ENCODE results near the gene MAN2A2. TPM values are rescaled to one million over a fixed set of nuclear protein-coding genes. Genes with fewer than 3 reads are reported as not detected.
A peak's percentile ranks its signal among the peaks of the same experiment; 100 is the strongest.

MAN2A2 gene
- total RNA-seq, 4 donors from 2014 or later = 27.0 to 80.9 (median 31.7) TPM

DNA sequence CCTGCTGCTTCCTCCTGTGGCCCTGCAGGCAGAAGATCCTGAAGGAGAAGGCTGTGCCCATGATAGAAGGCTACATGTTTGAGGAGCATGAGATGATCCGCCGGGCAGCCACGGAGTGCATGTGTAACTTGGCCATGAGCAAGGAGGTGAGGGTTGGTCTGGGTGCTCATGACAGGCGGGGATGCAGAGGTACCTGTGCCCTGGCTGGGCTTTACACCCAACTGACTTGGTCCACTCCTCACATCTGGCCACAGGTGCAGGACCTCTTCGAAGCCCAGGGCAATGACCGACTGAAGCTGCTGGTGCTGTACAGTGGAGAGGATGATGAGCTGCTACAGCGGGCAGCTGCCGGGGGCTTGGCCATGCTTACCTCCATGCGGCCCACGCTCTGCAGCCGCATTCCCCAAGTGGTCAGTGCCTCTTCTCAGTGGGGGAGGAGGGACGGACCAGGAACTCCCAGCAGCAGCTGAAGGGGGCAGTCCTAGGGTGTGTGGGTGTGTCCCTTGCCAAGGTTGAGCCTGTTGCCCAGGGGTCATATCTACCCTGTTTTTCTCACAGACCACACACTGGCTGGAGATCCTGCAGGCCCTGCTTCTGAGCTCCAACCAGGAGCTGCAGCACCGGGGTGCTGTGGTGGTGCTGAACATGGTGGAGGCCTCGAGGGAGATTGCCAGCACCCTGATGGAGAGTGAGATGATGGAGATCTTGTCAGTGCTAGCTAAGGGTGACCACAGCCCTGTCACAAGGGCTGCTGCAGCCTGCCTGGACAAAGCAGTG is 50.0 kb downstream of the MAN2A2 start:
- WGBS = 94% methylated on average over 9 of the region's 14 CpGs
- DNase-seq (ENCODE audit: extremely low spot score) = no peak
- Histone ChIP-seq H3K36me3 (peaks cover 49 to 60% (median 59%) of the 10 kb centered on the region in 4 donors), H3K4me1 (peaks cover 22 to 34% (median 30%) of the 10 kb centered on the region in 4 donors), H3K27me3 (no peaks in the 10 kb centered on the region), H3K4me3 (no peak overlapping the region), H3K27ac (replicated peaks in 1 of 4) (no peak overlapping the region), H3K9me3 (no peaks in the 10 kb centered on the region)
- TF ChIP-seq POLR2AphosphoS5 (IDR thresholded peaks at IDR 0.05) (no peak), EP300 (IDR thresholded peaks at IDR 0.05) (no peak), POLR2A (IDR thresholded peaks at IDR 0.05; ENCODE audit: low read depth) (no peak)
- TF ChIP-seq, protein P1, sequence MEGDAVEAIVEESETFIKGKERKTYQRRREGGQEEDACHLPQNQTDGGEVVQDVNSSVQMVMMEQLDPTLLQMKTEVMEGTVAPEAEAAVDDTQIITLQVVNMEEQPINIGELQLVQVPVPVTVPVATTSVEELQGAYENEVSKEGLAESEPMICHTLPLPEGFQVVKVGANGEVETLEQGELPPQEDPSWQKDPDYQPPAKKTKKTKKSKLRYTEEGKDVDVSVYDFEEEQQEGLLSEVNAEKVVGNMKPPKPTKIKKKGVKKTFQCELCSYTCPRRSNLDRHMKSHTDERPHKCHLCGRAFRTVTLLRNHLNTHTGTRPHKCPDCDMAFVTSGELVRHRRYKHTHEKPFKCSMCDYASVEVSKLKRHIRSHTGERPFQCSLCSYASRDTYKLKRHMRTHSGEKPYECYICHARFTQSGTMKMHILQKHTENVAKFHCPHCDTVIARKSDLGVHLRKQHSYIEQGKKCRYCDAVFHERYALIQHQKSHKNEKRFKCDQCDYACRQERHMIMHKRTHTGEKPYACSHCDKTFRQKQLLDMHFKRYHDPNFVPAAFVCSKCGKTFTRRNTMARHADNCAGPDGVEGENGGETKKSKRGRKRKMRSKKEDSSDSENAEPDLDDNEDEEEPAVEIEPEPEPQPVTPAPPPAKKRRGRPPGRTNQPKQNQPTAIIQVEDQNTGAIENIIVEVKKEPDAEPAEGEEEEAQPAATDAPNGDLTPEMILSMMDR (IDR thresholded peaks at IDR 0.05) = no peak
- intact Hi-C loops (cut with DNase I) = loop anchor here (10.0 kb wide), 1 partner anchor 72 kb away; the partner anchor contains the start of gene VPS33B

DNA sequence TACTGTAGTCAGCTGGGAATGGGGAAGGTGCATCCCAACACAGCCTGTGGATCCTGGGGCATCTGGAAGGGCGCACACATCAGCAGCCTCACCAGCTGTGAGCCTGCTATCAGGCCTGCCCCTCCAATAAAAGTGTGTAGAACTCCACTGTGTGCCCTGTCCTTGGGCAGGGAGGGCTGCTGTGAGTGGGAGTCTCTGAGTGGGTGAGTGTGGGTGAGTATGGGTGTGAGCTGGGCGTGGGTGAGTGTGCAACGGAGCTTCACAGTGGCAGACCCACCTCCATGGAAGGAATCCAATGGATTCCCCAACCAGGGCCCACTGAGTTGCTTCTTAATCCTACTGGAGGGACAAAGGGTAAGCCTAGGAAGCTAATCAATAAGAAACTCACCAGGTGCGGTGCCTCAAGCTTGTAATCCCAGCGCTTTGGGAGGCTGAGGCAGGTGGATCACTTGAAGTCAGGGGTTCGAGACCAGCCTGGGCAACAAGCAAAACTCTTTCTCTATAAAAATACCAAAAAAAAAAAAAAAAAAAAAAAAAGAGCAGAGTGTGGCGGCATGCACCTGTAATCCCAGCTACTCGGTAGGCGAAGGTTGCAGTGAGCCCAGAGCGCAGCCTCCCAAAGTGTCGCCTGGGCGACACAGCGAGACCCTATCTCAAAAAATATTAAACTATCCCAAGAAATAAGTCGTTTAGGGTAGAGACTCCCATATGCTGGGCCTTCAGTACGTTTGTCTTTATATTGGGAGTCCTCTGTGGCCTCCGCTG is 51.0 kb downstream of the MAN2A2 start:
- intact Hi-C loops (cut with DNase I) = loop anchor here (10.0 kb wide), 1 partner anchor 71 kb away; the partner anchor contains the start of gene VPS33B
- no peak for DNase-seq (ENCODE audit: extremely low spot score)
- H3K4me3 ChIP-seq = peak overlapping the region; percentile 61 to 80 (median 72)

DNA sequence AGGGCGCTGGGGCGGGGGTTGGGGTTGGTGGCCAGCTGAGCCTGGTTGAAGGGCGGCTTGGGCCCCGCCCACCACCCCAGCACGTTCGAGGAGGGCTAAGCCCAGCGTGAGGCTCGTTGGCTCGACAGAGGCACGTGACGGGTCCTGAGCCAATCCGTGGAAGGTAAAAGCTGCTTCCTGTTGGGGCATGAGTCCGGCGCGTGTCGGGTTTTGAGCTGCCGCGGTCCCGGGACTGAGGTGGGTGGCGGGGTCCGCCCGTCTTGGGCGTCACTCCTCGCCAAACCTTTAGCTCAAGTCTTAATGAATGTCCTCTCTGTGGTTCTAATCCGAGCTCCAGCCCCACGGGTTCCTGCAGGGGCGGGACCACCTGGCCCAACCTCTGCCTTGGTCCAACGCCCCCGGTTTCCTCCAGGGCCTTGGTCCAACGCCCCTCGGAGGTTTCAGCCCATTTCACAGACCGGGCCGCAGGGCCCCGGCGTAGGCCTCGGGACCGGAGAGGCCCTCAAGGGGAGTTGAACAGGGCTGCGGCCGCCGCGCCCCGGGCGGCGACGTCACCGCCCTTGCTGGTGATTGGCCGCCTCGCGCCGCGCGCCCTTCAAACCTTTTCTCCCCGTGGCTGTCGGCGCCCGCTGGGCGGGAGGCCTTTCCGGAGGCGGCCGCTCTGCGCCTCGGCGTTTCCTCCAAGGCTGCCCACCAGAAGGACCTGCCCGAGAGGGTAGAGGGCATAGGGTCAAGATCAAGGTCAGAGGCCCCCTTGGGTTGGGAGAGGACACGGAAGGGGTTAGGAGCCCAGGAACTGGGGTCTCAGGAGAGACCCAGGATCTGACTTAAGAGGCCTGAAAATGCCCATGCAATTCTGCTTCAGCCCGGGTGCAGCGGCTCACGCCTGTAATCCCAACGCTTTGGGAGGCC is 51.9 kb downstream of the MAN2A2 start, which contains the start of gene RCCD1:
TSS of gene RCCD1 (plus strand) at position 173 of the 912 bp plus-strand sequence. CDS start 1,851 bp downstream, outside the sequence.
- peaks cover 29 to 52% (median 48%) of the 10 kb centered on the region in 4 donors for H3K4me1 ChIP-seq
- TF ChIP-seq, protein P1 (IDR thresholded peaks at IDR 0.05) = no peak
- TF ChIP-seq EP300 (IDR thresholded peaks at IDR 0.05) = peak; percentile 12
- peak; percentile 87 to 93 for TF ChIP-seq POLR2AphosphoS5 (IDR thresholded peaks at IDR 0.05)
- TF ChIP-seq POLR2A (IDR thresholded peaks at IDR 0.05; ENCODE audit: low read depth) = peak; percentile 65
- H3K27ac ChIP-seq (replicated peaks in 1 of 4) = peak within 1 kb of the TSS; percentile 84 to 96 (median 92)
- H3K27me3 ChIP-seq = no peaks in the 10 kb centered on the region
- H3K9me3 ChIP-seq = no peaks in the 10 kb centered on the region
- intact Hi-C loops (cut with DNase I) = loop anchor here (5.0 to 10.0 kb wide), 3 partner anchors 37 to 97 kb away; partner anchors contain the start of genes PRC1 and VPS33B
- H3K4me3 ChIP-seq = peak within 1 kb of the TSS; percentile 61 to 80 (median 72)
- WGBS = 1% methylated on average over 36 of the region's 69 CpGs
- peak; percentile 99 for DNase-seq (ENCODE audit: extremely low spot score)
- H3K36me3 ChIP-seq = peaks cover 35 to 45% (median 41%) of the 10 kb centered on the region in 4 donors

More for the DNA sequence above, 51.0 kb downstream of the MAN2A2 start:
- Histone ChIP-seq H3K27ac (replicated peaks in 1 of 4) (peak overlapping the region; percentile 84 to 96 (median 92)), H3K4me1 (peaks cover 22 to 43% (median 41%) of the 10 kb centered on the region in 4 donors), H3K36me3 (peaks cover 43 to 49% (median 49%) of the 10 kb centered on the region in 4 donors), H3K9me3 (no peaks in the 10 kb centered on the region), H3K27me3 (no peaks in the 10 kb centered on the region)
- no peak for TF ChIP-seq POLR2AphosphoS5 (IDR thresholded peaks at IDR 0.05)
- TF ChIP-seq POLR2A (IDR thresholded peaks at IDR 0.05; ENCODE audit: low read depth) = no peak
- no peak for TF ChIP-seq EP300 (IDR thresholded peaks at IDR 0.05)
- TF ChIP-seq, protein P1 (IDR thresholded peaks at IDR 0.05) = no peak
- WGBS = 73% methylated on average over 16 of the region's 16 CpGs

Data from esophagus muscularis mucosa (tissue), 4 donors.